ENCODE measurements around the gene PCCA.

Gene PCCA

DNA sequence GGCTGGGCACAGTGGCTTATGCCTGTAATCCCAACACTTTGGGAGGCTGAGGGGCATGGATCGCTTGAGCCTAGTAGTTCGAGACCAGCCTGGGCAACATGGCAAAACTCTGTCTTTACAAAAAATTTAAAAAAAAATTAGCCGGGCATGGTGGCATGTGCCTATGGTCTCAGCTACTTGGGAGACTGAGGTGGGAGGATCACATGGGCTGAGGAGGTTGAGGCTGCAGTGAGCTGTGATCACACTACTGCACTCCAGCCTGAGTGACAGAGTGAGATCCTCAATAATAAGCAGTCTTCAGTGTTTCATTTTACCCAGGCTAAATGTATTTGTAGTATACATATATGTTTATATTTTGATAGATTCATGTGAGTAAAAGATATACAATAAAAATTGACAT is 414.7 kb downstream of the PCCA start:
- Histone ChIP-seq H3K27ac (ENCODE audit: low read length) (no peak overlapping the region), H3K27me3 (ENCODE audit: low read depth, low read length) (no peaks in the 10 kb centered on the region), H3K4me1 (ENCODE audit: low read length) (peaks cover 28% of the 10 kb centered on the region), H3K4me2 (ENCODE audit: low read length) (no peak overlapping the region), H3K36me3 (replicated peaks; ENCODE audit: low read depth, low read length) (no peaks in the 10 kb centered on the region), H4K20me1 (ENCODE audit: insufficient read depth, low read length) (no peaks in the 10 kb centered on the region), H3K9ac (ENCODE audit: low read length) (no peak overlapping the region), H3K4me3 (ENCODE audit: low read length) (no peak overlapping the region), H2AFZ (ENCODE audit: low read depth, low read length) (no peak overlapping the region), H3K9me3 (ENCODE audit: insufficient read depth, low read length) (no peaks in the 10 kb centered on the region), H3K79me2 (ENCODE audit: low read length) (no peaks in the 10 kb centered on the region)
- TF ChIP-seq, protein P1, sequence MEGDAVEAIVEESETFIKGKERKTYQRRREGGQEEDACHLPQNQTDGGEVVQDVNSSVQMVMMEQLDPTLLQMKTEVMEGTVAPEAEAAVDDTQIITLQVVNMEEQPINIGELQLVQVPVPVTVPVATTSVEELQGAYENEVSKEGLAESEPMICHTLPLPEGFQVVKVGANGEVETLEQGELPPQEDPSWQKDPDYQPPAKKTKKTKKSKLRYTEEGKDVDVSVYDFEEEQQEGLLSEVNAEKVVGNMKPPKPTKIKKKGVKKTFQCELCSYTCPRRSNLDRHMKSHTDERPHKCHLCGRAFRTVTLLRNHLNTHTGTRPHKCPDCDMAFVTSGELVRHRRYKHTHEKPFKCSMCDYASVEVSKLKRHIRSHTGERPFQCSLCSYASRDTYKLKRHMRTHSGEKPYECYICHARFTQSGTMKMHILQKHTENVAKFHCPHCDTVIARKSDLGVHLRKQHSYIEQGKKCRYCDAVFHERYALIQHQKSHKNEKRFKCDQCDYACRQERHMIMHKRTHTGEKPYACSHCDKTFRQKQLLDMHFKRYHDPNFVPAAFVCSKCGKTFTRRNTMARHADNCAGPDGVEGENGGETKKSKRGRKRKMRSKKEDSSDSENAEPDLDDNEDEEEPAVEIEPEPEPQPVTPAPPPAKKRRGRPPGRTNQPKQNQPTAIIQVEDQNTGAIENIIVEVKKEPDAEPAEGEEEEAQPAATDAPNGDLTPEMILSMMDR (IDR thresholded peaks at IDR 0.05; ENCODE audit: low read depth, low read length): no peak
- no peak for TF ChIP-seq EZH2phosphoT487 (IDR thresholded peaks at IDR 0.05; ENCODE audit: low read depth)

DNA sequence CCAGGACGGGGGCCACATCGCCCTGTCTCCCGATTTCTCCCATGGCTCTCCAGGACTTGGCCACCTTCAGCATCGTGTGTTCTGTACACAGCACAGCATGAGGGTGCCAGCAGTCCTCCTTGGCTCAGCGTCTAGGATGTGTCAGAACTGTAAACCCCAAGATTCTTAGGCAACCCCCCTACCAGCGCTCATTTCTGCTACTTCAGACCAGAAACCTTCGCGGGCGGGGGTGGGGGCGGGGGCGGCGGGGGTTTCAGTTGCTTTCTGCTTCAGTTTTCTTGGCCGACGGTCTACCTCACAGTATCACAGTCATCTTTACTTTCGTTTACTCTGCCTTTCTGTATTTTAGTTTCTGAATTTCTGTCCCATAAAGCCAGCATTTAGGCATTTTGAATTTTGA is 417.3 kb downstream of the PCCA start:
- Histone ChIP-seq H2AFZ (ENCODE audit: low read depth, low read length) (peak overlapping the region; percentile 53), H3K27me3 (ENCODE audit: low read depth, low read length) (no peaks in the 10 kb centered on the region), H3K27ac (ENCODE audit: low read length) (peak overlapping the region; percentile 75), H3K36me3 (replicated peaks; ENCODE audit: low read depth, low read length) (no peaks in the 10 kb centered on the region), H3K4me2 (ENCODE audit: low read length) (peak overlapping the region; percentile 90), H3K4me1 (ENCODE audit: low read length) (peaks cover 38% of the 10 kb centered on the region), H3K9ac (ENCODE audit: low read length) (peak overlapping the region; percentile 62), H4K20me1 (ENCODE audit: insufficient read depth, low read length) (no peaks in the 10 kb centered on the region), H3K4me3 (ENCODE audit: low read length) (peak overlapping the region; percentile 75), H3K9me3 (ENCODE audit: insufficient read depth, low read length) (no peaks in the 10 kb centered on the region), H3K79me2 (ENCODE audit: low read length) (no peaks in the 10 kb centered on the region)
- no peak for TF ChIP-seq EZH2phosphoT487 (IDR thresholded peaks at IDR 0.05; ENCODE audit: low read depth)
- TF ChIP-seq, protein P1 (IDR thresholded peaks at IDR 0.05; ENCODE audit: low read depth, low read length): no peak

DNA sequence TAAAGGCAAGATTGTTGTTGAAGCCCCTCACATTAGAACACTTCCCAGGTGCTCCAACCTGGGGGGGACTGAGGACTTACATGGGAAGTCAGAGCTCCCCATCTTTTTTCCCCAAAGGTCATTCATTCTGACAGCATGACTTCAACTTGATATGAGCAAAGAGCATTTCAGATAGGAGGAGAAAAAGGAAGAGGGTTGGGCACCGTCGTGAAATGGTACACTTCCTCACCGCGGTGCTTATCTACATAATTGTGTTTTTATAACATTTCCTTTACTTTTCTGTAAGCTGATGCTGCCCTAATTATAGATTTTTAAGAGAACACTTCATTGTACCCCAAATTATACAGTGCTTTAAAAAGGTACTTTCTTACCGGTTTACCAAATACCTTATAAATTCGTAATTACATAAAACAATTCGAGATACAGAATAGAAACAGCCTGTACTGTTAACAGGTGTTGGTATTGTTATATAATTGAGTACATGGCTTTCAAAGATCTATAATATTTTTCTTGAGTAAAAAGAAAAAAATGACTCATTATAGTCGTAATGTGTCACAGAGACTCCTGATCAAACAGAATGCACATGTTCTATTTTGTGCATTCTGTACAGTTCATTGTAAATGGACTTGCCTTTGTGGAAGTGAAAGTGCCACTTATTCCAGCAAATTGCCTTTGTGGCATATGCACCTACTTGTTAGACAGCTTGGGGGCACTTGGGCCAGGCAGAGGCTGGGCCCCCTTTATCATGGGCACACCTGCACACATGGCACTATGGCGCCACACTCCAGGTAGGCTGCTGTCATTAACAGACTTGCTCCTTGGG is 417.9 kb downstream of the PCCA start:
- peak overlapping the region; percentile 75 for H3K27ac ChIP-seq (ENCODE audit: low read length)
- H3K79me2 ChIP-seq (ENCODE audit: low read length): no peaks in the 10 kb centered on the region
- H3K36me3 ChIP-seq (replicated peaks; ENCODE audit: low read depth, low read length): no peaks in the 10 kb centered on the region
- peak overlapping the region; percentile 75 for H3K4me3 ChIP-seq (ENCODE audit: low read length)
- TF ChIP-seq EZH2phosphoT487 (IDR thresholded peaks at IDR 0.05; ENCODE audit: low read depth): no peak
- TF ChIP-seq, protein P1 (IDR thresholded peaks at IDR 0.05; ENCODE audit: low read depth, low read length): no peak; the same call in 1 of the 2 replicates
- no peaks in the 10 kb centered on the region for H4K20me1 ChIP-seq (ENCODE audit: insufficient read depth, low read length)
- H3K4me1 ChIP-seq (ENCODE audit: low read length): peaks cover 44% of the 10 kb centered on the region
- H3K27me3 ChIP-seq (ENCODE audit: low read depth, low read length): no peaks in the 10 kb centered on the region
- peak overlapping the region; percentile 90 for H3K4me2 ChIP-seq (ENCODE audit: low read length)
- H3K9me3 ChIP-seq (ENCODE audit: insufficient read depth, low read length): no peaks in the 10 kb centered on the region
- peak overlapping the region; percentile 53 for H2AFZ ChIP-seq (ENCODE audit: low read depth, low read length)
- H3K9ac ChIP-seq (ENCODE audit: low read length): peak overlapping the region; percentile 62

GRCh38 chr13:100508455-100508854 is 419.6 kb downstream of the PCCA start:
- Histone ChIP-seq H3K27me3 (ENCODE audit: low read depth, low read length) (no peaks in the 10 kb centered on the region), H3K36me3 (replicated peaks; ENCODE audit: low read depth, low read length) (no peaks in the 10 kb centered on the region), H3K27ac (ENCODE audit: low read length) (no peak overlapping the region), H3K79me2 (ENCODE audit: low read length) (no peaks in the 10 kb centered on the region), H3K9me3 (ENCODE audit: insufficient read depth, low read length) (no peaks in the 10 kb centered on the region), H2AFZ (ENCODE audit: low read depth, low read length) (no peak overlapping the region), H4K20me1 (ENCODE audit: insufficient read depth, low read length) (no peaks in the 10 kb centered on the region), H3K4me1 (ENCODE audit: low read length) (peaks cover 45% of the 10 kb centered on the region), H3K4me3 (ENCODE audit: low read length) (no peak overlapping the region), H3K9ac (ENCODE audit: low read length) (no peak overlapping the region), H3K4me2 (ENCODE audit: low read length) (no peak overlapping the region)
- no peak for TF ChIP-seq EZH2phosphoT487 (IDR thresholded peaks at IDR 0.05; ENCODE audit: low read depth)
- TF ChIP-seq, protein P1 (IDR thresholded peaks at IDR 0.05; ENCODE audit: low read depth, low read length): no peak
